Cerebellar nuclear complex (tissue), 1 donor: ENCODE results near the gene GTF2A2.

Experiments
- DNase-seq, 2 experiments: peaks; one replicate each; lab custom pipeline; 2025; lab: John Stamatoyannopoulos, UW

The GTF2A2 gene

GRCh38 chr15:59605994-59606393, 51.3 kb downstream of the GTF2A2 start:
- no peak for DNase-seq

GRCh38 chr15:59598461-59598860, 58.9 kb downstream of the GTF2A2 start:
- DNase-seq: no peak

GRCh38 chr15:59596640-59597039, 60.7 kb downstream of the GTF2A2 start:
- DNase-seq: no peak

- no peak for DNase-seq
These were observed 61.8 kb downstream of the GTF2A2 start for GRCh38 chr15:59595434-59595915.

GRCh38 chr15:59594991-59595390, 62.3 kb downstream of the GTF2A2 start:
- no peak for DNase-seq

- DNase-seq: no peak
These were observed 62.8 kb downstream of the GTF2A2 start for GRCh38 chr15:59594493-59594942.

GRCh38 chr15:59591356-59591755, 66.0 kb downstream of the GTF2A2 start:
- no peak for DNase-seq

- no peak for DNase-seq
These were observed 67.3 kb downstream of the GTF2A2 start for GRCh38 chr15:59590027-59590426.
